HCT116 (cell line): ENCODE results near the gene PLEKHA5.

Experiments used
- ATF3 ChIP-seq: IDR thresholded peaks from 2 replicates; pipeline ENCODE4 v1.6.1; 2012
- CTCF ChIP-seq, 3 experiments: fragments of 200-600 bp in 1 of 3; sonication (generic) in 1 of 3; IDR thresholded peaks in 2 of 3; conservative IDR thresholded peaks in 1 of 3; 2 replicates each; pipeline ENCODE4 v1.5.1; 2012 to 2017; ENCODE audit warnings: low read depth in 2 of 3, low read length in 2 of 3, antibody characterized with exemption in 1 of 3, borderline replicate concordance in 1 of 3, control low read depth in 1 of 3, mild to moderate bottlenecking in 1 of 3, mixed read lengths in 1 of 3, mixed run types in 1 of 3, moderate library complexity in 1 of 3; ENCODE audit not compliant: insufficient read depth in 1 of 3
- ELF1 ChIP-seq: IDR thresholded peaks from 2 replicates; pipeline ENCODE4 v1.6.1; 2012; ENCODE audit warnings: low read depth, borderline replicate concordance
- POLR2AphosphoS5 ChIP-seq: IDR thresholded peaks from 2 replicates; pipeline ENCODE4 v1.6.1; 2011; ENCODE audit warnings: mild to moderate bottlenecking, low read depth, low read length, moderate library complexity
- RAD21 ChIP-seq: IDR thresholded peaks from 2 replicates; pipeline ENCODE4 v1.6.1; 2012; ENCODE audit warnings: low read depth, mild to moderate bottlenecking

GRCh38 chr12:19223018-19223417 lies 93.5 kb downstream of the PLEKHA5 start:
- TF ChIP-seq CTCF (IDR thresholded peaks at IDR 0.05 in 2 of 3, conservative IDR thresholded peaks at IDR 0.05 in 1 of 3; ENCODE audit: borderline replicate concordance in 1 of 3, insufficient read depth in 1 of 3, low read depth in 2 of 3, low read length in 2 of 3) = peak; percentile 6 to 56 (median 24); a peak in 4 of 6 replicates
- no peak for TF ChIP-seq ATF3
- no peak for TF ChIP-seq ELF1
- peak; percentile 30; the same call in 1 of the 2 replicates for TF ChIP-seq RAD21
- no peak for TF ChIP-seq POLR2AphosphoS5
